HFFc6 (cell line): Measurements from ENCODE around the gene ARMS2. TPM values are rescaled to one million over a fixed set of nuclear protein-coding genes. Genes with fewer than 3 reads are reported as not detected.

Experiments used
- DNase-seq: peaks from one replicate; pipeline ENCODE4 v3.0.0-alpha.2; 2018
- H3K27ac Mint-ChIP-seq: 2 replicates; pipeline ENCODE4 v1.8.0; 2020; ENCODE audit warnings: mild to moderate bottlenecking, mixed read lengths
- H3K27me3 Mint-ChIP-seq: 2 replicates; pipeline ENCODE4 v1.8.0; 2021; ENCODE audit warnings: mild to moderate bottlenecking, moderate library complexity, mixed read lengths; ENCODE audit not compliant: insufficient read depth
- H3K36me3 Mint-ChIP-seq: 2 replicates; pipeline ENCODE4 v1.8.0; 2021; ENCODE audit warnings: low read depth, mixed read lengths
- H3K4me1 Mint-ChIP-seq: 2 replicates; pipeline ENCODE4 v1.8.0; 2020; ENCODE audit warnings: low read depth, mixed read lengths
- H3K4me3 Mint-ChIP-seq: 2 replicates; pipeline ENCODE4 v1.8.0; 2020; ENCODE audit warnings: mild to moderate bottlenecking, moderate library complexity, mixed read lengths
- H3K9me3 Mint-ChIP-seq: 2 replicates; pipeline ENCODE4 v1.8.0; 2020; ENCODE audit warnings: mild to moderate bottlenecking, mixed read lengths
- CTCF ChIP-seq: fragments of 200-600 bp; sonication (generic); IDR thresholded peaks from 2 replicates; pipeline ENCODE4 v1.5.0; 2021; ENCODE audit warnings: antibody characterized with exemption, mild to moderate bottlenecking
- total RNA-seq, 6 experiments: library from RNA; stranded (reverse); fragmentation: NEBNext Ultra II Directional; extraction: Animal tissue kit (Norgen Biotek cat#: 25700); gene quantifications; 2 replicates in 1 of 6; 3 replicates in 5 of 6; pipeline ENCODE4 v1.2.3, GENCODE V29; 2021

The ARMS2 gene
- total RNA-seq, 6 experiments from 2014 or later, result not detected

- H3K27ac Mint-ChIP-seq, result no peak overlapping the region
- no peak for DNase-seq
- H3K4me3 Mint-ChIP-seq, result no peak overlapping the region
- no peaks in the 10 kb centered on the region; the same call in 1 of the 2 replicates for H3K27me3 Mint-ChIP-seq
- H3K36me3 Mint-ChIP-seq, result peaks cover 12% of the 10 kb centered on the region
- no peaks in the 10 kb centered on the region for H3K9me3 Mint-ChIP-seq
- H3K4me1 Mint-ChIP-seq, result peaks cover 5% of the 10 kb centered on the region; the same call in 1 of the 2 replicates
- no peak for TF ChIP-seq CTCF
These were observed 31.2 kb downstream of the ARMS2 start for GRCh38 chr10:122485670-122486069.

GRCh38 chr10:122486406-122487080 lies 32.1 kb downstream of the ARMS2 start:
- H3K27ac Mint-ChIP-seq, result no peak overlapping the region
- H3K9me3 Mint-ChIP-seq, result no peaks in the 10 kb centered on the region
- H3K4me1 Mint-ChIP-seq, result peaks cover 5% of the 10 kb centered on the region; the same call in 1 of the 2 replicates
- no peak for TF ChIP-seq CTCF
- no peak overlapping the region for H3K4me3 Mint-ChIP-seq
- no peaks in the 10 kb centered on the region; the same call in 1 of the 2 replicates for H3K27me3 Mint-ChIP-seq
- DNase-seq, result no peak
- peaks cover 9% of the 10 kb centered on the region for H3K36me3 Mint-ChIP-seq

GRCh38 chr10:122487174-122487765 lies 32.8 kb downstream of the ARMS2 start:
- no peak for DNase-seq
- Mint-ChIP-seq H3K27ac (no peak overlapping the region), H3K9me3 (no peaks in the 10 kb centered on the region), H3K4me3 (no peak overlapping the region), H3K4me1 (peaks cover 5% of the 10 kb centered on the region; the same call in 1 of the 2 replicates), H3K27me3 (no peaks in the 10 kb centered on the region; the same call in 1 of the 2 replicates), H3K36me3 (peaks cover 4% of the 10 kb centered on the region)
- no peak for TF ChIP-seq CTCF

DNA sequence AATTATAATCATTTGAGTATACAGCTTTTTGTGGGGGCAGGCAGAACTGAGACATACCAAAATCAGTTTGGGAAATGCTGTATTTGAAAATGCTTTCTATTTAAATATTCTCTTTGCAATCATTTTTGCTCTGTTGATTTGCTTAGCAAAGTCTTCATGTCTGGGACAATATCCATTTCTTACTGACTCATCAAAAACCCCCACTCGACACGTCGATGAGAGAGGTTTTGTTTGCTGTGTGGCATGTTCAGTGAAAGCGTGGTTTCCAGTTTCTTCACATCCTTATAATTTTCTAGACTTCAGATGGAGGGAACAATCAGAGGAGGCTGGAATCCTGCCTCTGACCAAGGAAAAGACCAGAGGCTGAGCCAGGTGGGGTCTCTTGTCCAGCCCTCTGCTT lies 35.8 kb downstream of the ARMS2 start:
- H3K27ac Mint-ChIP-seq, result no peak overlapping the region
- no peaks in the 10 kb centered on the region for H3K9me3 Mint-ChIP-seq
- no peak for TF ChIP-seq CTCF
- H3K36me3 Mint-ChIP-seq, result peaks cover 10% of the 10 kb centered on the region
- DNase-seq, result no peak
- peaks cover 18% of the 10 kb centered on the region for H3K4me1 Mint-ChIP-seq
- no peak overlapping the region for H3K4me3 Mint-ChIP-seq
- peaks cover 1% of the 10 kb centered on the region for H3K27me3 Mint-ChIP-seq

DNA sequence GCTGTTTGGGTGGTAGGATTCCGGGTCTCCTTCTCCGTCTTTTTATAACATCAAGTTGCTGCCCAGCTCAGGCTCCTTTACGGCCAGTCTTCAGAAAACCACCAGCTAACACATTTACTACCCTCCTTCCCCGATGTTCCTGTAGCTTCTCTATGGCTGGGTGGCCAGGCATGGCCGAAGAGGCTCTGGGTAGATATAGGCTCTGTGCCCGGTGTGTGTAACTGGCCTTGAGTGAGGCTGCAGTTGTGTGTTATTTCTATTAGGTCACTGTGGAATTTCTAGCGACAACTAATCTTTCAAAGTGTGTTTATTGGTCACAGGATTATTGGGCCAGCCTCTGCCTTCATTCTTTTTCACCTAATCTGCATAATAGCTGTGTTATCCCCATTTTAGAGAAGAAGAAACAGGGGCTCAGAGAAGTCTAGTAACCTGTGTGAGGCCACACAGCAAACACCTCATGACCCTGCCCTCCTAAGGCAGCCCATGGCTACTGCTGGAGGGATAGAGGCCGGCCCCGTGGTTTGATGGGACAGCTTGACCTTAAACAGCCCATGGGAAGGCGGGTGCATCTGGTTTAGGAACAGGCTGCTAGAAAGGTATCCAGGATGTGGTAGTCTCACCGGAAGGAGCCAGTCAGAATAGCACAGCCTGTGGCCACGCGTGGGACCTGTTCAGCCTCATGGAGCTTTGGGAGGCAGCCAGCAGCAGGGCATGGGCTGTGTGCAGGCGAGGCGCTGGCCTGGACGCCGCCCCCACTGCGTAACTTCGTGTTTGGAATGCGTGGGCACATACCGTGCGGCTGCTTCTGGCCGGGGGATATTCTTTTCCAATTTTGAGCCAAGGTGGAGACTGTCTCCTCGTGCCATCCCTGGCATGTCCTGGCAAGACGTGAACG lies 36.6 kb downstream of the ARMS2 start:
- Mint-ChIP-seq H3K9me3 (no peaks in the 10 kb centered on the region), H3K27ac (no peak overlapping the region), H3K27me3 (peaks cover 1% of the 10 kb centered on the region), H3K4me1 (peaks cover 15% of the 10 kb centered on the region), H3K4me3 (no peak overlapping the region), H3K36me3 (peaks cover 10% of the 10 kb centered on the region)
- TF ChIP-seq CTCF, result no peak
- no peak for DNase-seq
